Lung (tissue), 12 donors: ENCODE results near the gene GGA3. TPM values are rescaled to one million over a fixed set of nuclear protein-coding genes. Genes with fewer than 3 reads are reported as not detected.

Experiments used
- ATAC-seq: fragments of 200-7000 bp; cut with Tn5 transposase; one replicate; pipeline ENCODE4 v1.9.1; 2020; ENCODE audit warnings: moderate number of reproducible peaks; ENCODE audit not compliant: insufficient read depth, low FRiP score
- DNase-seq, 3 donors: peaks; one replicate each; pipeline ENCODE4 v3.0.0-alpha.2; 2013 to 2017
- H3K27ac ChIP-seq, 2 donors: one replicate each; pipeline ENCODE4 v1.5.1; 2013; ENCODE audit warnings: mild to moderate bottlenecking in 2 of 2, moderate library complexity in 2 of 2, control low read depth in 1 of 2, inconsistent platforms in 1 of 2, low read depth in 1 of 2, low read length in 1 of 2
- H3K27me3 ChIP-seq, 3 donors: one replicate each; pipeline ENCODE4 v1.5.1; 2013; ENCODE audit warnings: low read length in 2 of 3; ENCODE audit not compliant: control insufficient read depth in 3 of 3, insufficient read depth in 3 of 3
- H3K36me3 ChIP-seq, 4 donors: one replicate each; pipeline ENCODE4 v1.5.1; 2013; ENCODE audit warnings: low read length in 4 of 4, mild to moderate bottlenecking in 1 of 4, moderate library complexity in 1 of 4; ENCODE audit not compliant: control insufficient read depth in 4 of 4, insufficient read depth in 4 of 4
- H3K4me1 ChIP-seq, 5 donors: one replicate each; pipeline ENCODE4 v1.5.1; 2013; ENCODE audit warnings: low read length in 5 of 5, mild to moderate bottlenecking in 2 of 5, moderate library complexity in 1 of 5; ENCODE audit not compliant: control insufficient read depth in 5 of 5, insufficient read depth in 5 of 5
- H3K4me3 ChIP-seq: one replicate; pipeline ENCODE4 v1.5.1; 2013; ENCODE audit warnings: mild to moderate bottlenecking, control low read depth, moderate library complexity
- H3K9ac ChIP-seq, 2 donors: one replicate each; pipeline ENCODE4 v1.5.1; 2013; ENCODE audit warnings: low read length in 2 of 2, control low read depth in 1 of 2; ENCODE audit not compliant: insufficient read depth in 1 of 2
- H3K9me3 ChIP-seq, 4 donors: one replicate each; pipeline ENCODE4 v1.5.1; 2013; ENCODE audit warnings: low read length in 3 of 4, mild to moderate bottlenecking in 1 of 4, moderate library complexity in 1 of 4; ENCODE audit not compliant: control insufficient read depth in 4 of 4, insufficient read depth in 3 of 4
- WGBS, 2 donors: extraction: QIAGEN DNeasy Blood & Tissue Kit; methylation state at CpG; one replicate each; pipeline ENCODE4 v1.1.7; 2013; 5-methylcytosine and 5-hydroxymethylcytosine counted together
- polyA plus RNA-seq, 2 donors: library from polyadenylated mRNA; stranded (reverse); fragments of 200-250 nt; gene quantifications; one replicate each; pipeline ENCODE4 v1.2.1, GENCODE V29; 2013
- total RNA-seq, 2 donors: library from RNA; depleted of rRNA in 1 of 2; stranded (reverse); fragments of >200 nt in 1 of 2; gene quantifications; one replicate each; pipeline ENCODE4 v1.2.1, GENCODE V29; 2014 to 2021
- TF ChIP-seq, protein P1 (sequence below): IDR thresholded peaks from 2 replicates; pipeline ENCODE4 v1.5.1; 2012; ENCODE audit warnings: mild to moderate bottlenecking; ENCODE audit errors: control extremely low read depth, extremely low read depth
- donor health status: control.
- donor health status: control.
- donor health status: Bipolar disorder and iron deficiency.
- donor health status: healthy.
- donor health status: DM: yes; HTN: yes; CAD: no.

Gene GGA3
- total and polyA plus RNA-seq, 4 donors, result 22.8 to 42.4 (median 31.1) TPM

DNA sequence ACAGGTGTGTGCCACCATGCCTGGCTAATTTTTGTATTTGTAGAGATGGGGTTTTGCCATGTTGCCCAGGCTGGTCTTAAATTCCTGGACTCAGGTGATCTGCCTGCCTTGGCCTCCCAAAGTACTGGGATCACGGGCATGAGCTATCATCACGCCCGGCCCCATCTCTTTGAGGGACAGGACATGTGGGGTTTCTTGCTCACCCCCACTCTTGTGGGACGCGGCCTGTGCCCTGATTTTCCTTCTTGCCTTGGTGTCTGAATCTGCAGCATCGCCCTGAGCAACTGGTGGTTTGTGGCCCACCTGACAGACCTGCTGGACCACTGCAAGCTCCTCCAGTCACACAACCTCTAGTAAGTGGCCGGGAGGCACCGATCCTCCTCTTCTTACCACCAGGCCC is 30.3 kb downstream of the GGA3 start:
- peaks cover 34 to 59% (median 52%) of the 10 kb centered on the region in 4 donors for H3K36me3 ChIP-seq
- DNase-seq, result no peak
- TF ChIP-seq, protein P1, sequence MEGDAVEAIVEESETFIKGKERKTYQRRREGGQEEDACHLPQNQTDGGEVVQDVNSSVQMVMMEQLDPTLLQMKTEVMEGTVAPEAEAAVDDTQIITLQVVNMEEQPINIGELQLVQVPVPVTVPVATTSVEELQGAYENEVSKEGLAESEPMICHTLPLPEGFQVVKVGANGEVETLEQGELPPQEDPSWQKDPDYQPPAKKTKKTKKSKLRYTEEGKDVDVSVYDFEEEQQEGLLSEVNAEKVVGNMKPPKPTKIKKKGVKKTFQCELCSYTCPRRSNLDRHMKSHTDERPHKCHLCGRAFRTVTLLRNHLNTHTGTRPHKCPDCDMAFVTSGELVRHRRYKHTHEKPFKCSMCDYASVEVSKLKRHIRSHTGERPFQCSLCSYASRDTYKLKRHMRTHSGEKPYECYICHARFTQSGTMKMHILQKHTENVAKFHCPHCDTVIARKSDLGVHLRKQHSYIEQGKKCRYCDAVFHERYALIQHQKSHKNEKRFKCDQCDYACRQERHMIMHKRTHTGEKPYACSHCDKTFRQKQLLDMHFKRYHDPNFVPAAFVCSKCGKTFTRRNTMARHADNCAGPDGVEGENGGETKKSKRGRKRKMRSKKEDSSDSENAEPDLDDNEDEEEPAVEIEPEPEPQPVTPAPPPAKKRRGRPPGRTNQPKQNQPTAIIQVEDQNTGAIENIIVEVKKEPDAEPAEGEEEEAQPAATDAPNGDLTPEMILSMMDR, result no peak
- WGBS, 2 donors, result 91 to 97% methylated on average over 8 of the region's 8 CpGs
- no peak overlapping the region for H3K4me3 ChIP-seq
- H3K9me3 ChIP-seq, result no peaks in the 10 kb centered on the region
- H3K27ac ChIP-seq, result no peak overlapping the region
- H3K27me3 ChIP-seq, result no peaks in the 10 kb centered on the region
- H3K9ac ChIP-seq, result no peak overlapping the region
- no peak for ATAC-seq
- H3K4me1 ChIP-seq, result no peaks in the 10 kb centered on the region

DNA sequence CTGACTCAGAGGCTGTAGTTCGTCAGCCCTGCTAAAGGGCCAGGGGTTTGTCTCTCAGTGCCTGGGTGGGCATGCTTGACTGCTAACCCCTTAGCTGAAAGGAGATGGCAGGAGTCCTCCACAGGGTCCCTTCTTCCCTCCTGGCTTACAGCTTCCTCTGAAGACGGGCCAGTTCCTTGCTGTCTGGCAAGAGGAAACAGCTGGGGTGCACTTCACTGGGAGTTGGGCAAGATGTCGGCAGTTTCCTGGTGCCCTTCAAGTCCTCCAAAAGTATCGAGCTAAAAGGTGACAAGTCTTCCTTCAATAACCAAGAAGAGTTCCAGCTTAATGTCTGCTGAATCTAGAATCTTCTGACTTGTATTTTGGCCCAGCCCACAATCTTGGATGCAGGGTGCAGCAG is 32.6 kb downstream of the GGA3 start:
- Histone ChIP-seq H3K4me3 (no peak overlapping the region), H3K4me1 (no peaks in the 10 kb centered on the region), H3K36me3 (peaks cover 20 to 59% (median 48%) of the 10 kb centered on the region in 4 donors), H3K27me3 (no peaks in the 10 kb centered on the region), H3K27ac (peak overlapping the region in 1 of 2 donors; percentile 27), H3K9ac (no peak overlapping the region), H3K9me3 (no peaks in the 10 kb centered on the region)
- ATAC-seq, result no peak
- WGBS, 2 donors, result 26 to 43% methylated on average over 4 of the region's 4 CpGs
- TF ChIP-seq, protein P1, result no peak
- DNase-seq, result no peak

DNA sequence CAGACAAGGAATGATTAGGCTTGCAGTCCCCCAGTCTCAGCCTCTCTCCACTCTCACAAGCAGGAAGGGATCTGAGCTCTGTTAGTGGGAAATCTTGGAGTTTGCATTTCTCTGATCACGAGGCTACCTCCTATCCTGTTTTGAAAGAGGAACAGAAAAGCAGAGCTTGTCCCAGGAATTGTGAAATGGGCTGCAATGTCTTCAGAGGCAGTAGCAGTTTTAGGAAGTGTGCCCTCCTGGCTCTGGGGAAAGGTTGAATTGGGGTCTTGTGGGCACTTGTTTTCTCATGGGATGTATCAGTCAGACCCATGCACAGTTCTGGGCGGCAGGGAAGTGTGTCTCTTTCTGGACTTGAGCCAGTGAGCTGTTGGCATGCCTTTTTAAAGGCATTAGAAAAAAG is 33.1 kb downstream of the GGA3 start:
- H3K27ac ChIP-seq, result peak overlapping the region in 1 of 2 donors; percentile 43
- no peaks in the 10 kb centered on the region for H3K4me1 ChIP-seq
- H3K27me3 ChIP-seq, result no peaks in the 10 kb centered on the region
- no peak overlapping the region for H3K4me3 ChIP-seq
- TF ChIP-seq, protein P1, result no peak
- H3K9me3 ChIP-seq, result no peaks in the 10 kb centered on the region
- WGBS, 2 donors, result 19 to 50% methylated on average over 2 of the region's 2 CpGs
- ATAC-seq, result peak; percentile 42
- no peak overlapping the region for H3K9ac ChIP-seq
- peaks cover 20 to 59% (median 49%) of the 10 kb centered on the region in 4 donors for H3K36me3 ChIP-seq
- peak in 1 of 3 donors; percentile 11 for DNase-seq

DNA sequence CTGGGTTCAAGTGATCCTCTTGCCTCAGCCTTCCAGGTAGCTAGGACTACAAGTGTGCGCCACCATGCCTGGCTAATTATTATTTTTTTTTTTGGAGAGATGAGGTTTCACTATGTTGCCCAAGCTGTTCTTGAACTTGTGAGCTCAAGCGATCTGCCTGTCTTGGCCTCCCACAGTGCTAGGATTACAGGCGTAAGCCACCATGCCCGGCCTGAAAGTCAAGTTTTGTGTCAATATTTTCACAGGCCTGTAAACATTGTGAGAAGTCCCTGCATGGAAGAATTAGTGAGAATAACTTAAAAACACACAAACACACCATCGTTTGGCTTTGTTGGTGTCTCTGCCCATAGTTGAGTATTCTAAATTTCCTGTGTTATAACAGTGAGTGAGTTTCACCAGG is 33.7 kb downstream of the GGA3 start:
- 71 to 80% methylated on average over 5 of the region's 5 CpGs for WGBS, 2 donors
- Histone ChIP-seq H3K27ac (no peak overlapping the region), H3K27me3 (no peaks in the 10 kb centered on the region), H3K4me1 (no peaks in the 10 kb centered on the region), H3K36me3 (peaks cover 20 to 55% (median 48%) of the 10 kb centered on the region in 4 donors), H3K4me3 (no peak overlapping the region), H3K9ac (no peak overlapping the region), H3K9me3 (no peaks in the 10 kb centered on the region)
- TF ChIP-seq, protein P1, result no peak
- no peak for ATAC-seq
- DNase-seq, result no peak
